Endodermal cell (in vitro differentiated cells): ENCODE measurements around the gene ZNF254. TPM values are rescaled to one million over a fixed set of nuclear protein-coding genes. Genes with fewer than 3 reads are reported as not detected.

Source experiments
- DNase-seq: peaks from one replicate; pipeline ENCODE4 v3.0.0-alpha.2; 2017
- H3K27ac ChIP-seq: 2 replicates; pipeline ENCODE4 v1.5.1; 2013; ENCODE audit warnings: mild to moderate bottlenecking, low read depth, low read length, moderate library complexity
- H3K27me3 ChIP-seq: 2 replicates; pipeline ENCODE4 v1.6.1; 2013; ENCODE audit warnings: mild to moderate bottlenecking, low read length, moderate library complexity; ENCODE audit not compliant: insufficient read depth, control insufficient read depth, poor library complexity, severe bottlenecking
- H3K36me3 ChIP-seq: 2 replicates; pipeline ENCODE4 v1.7.0; 2013; ENCODE audit warnings: mild to moderate bottlenecking, low read length, moderate library complexity; ENCODE audit not compliant: control insufficient read depth, insufficient read depth
- H3K4me1 ChIP-seq: one replicate; pipeline ENCODE4 v1.7.0; 2013; ENCODE audit warnings: low read length; ENCODE audit not compliant: control insufficient read depth, insufficient read depth
- H3K4me3 ChIP-seq: 2 replicates; pipeline ENCODE4 v1.5.1; 2013; ENCODE audit warnings: mild to moderate bottlenecking, low read length, moderate library complexity
- H3K9ac ChIP-seq: 2 replicates; pipeline ENCODE4 v1.6.1; 2013; ENCODE audit warnings: mild to moderate bottlenecking, low read length, moderate library complexity; ENCODE audit not compliant: poor library complexity, severe bottlenecking; ENCODE audit errors: extremely low read depth
- H3K9me3 ChIP-seq: 2 replicates; pipeline ENCODE4 v1.6.1; 2013; ENCODE audit warnings: mild to moderate bottlenecking, low read length, moderate library complexity; ENCODE audit not compliant: control insufficient read depth
- H3K27ac Mint-ChIP-seq: 2 replicates; pipeline ENCODE4 v1.8.0; 2020; ENCODE audit warnings: mixed read lengths
- H3K27me3 Mint-ChIP-seq: 2 replicates; pipeline ENCODE4 v1.8.0; 2021; ENCODE audit warnings: mild to moderate bottlenecking, mixed read lengths; ENCODE audit not compliant: insufficient read depth
- H3K36me3 Mint-ChIP-seq: 2 replicates; pipeline ENCODE4 v1.8.0; 2020; ENCODE audit warnings: low read depth, mixed read lengths
- H3K4me1 Mint-ChIP-seq: 2 replicates; pipeline ENCODE4 v1.8.0; 2020; ENCODE audit warnings: mixed read lengths
- H3K4me3 Mint-ChIP-seq: 2 replicates; pipeline ENCODE4 v1.8.0; 2020; ENCODE audit warnings: mild to moderate bottlenecking, moderate library complexity, mixed read lengths
- H3K9me3 Mint-ChIP-seq: 2 replicates; pipeline ENCODE4 v1.8.0; 2020; ENCODE audit warnings: mild to moderate bottlenecking, mixed read lengths
- CTCF ChIP-seq: fragments of 200-600 bp; sonication (generic); conservative IDR thresholded peaks from 2 replicates; pipeline ENCODE4 v1.5.0; 2021; ENCODE audit warnings: antibody characterized with exemption, mild to moderate bottlenecking
- WGBS, 2 experiments: methylation state at CpG; one replicate each; pipeline versions ENCODE4 v1.1.5 to v1.1.7; 2013; ENCODE audit warnings: missing lambda C conversion rate in 2 of 2, mixed read lengths in 1 of 2; ENCODE audit not compliant: insufficient coverage in 1 of 2, insufficient read length in 1 of 2; 5-methylcytosine and 5-hydroxymethylcytosine counted together
- total RNA-seq, 2 donors: library from RNA; stranded (reverse); fragmentation: NEBNext Ultra II Directional in 1 of 2; extraction: Animal tissue kit (Norgen Biotek cat#: 25700) in 1 of 2; gene quantifications; 2 replicates in 1 of 2; 3 replicates in 1 of 2; pipeline ENCODE4 v1.2.1, GENCODE V29; 2021

ZNF254 gene
- total RNA-seq, 2 donors from 2014 or later = 30.7 to 33.8 TPM

GRCh38 chr19:24054044-24054935 lies 32.7 kb upstream of the ZNF254 start:
- no peak for TF ChIP-seq CTCF
- Mint-ChIP-seq H3K4me1 (no peaks in the 10 kb centered on the region), H3K4me3 (no peak overlapping the region), H3K36me3 (peaks cover 86% of the 10 kb centered on the region), H3K27me3 (no peaks in the 10 kb centered on the region), H3K9me3 (no peaks in the 10 kb centered on the region), H3K27ac (no peak overlapping the region)
- 83 to 87% methylated on average over 2 to 5 of the region's 5 CpGs for WGBS, 2 experiments
- H3K36me3 ChIP-seq = peaks cover 88% of the 10 kb centered on the region
- H3K27ac ChIP-seq = no peak overlapping the region
- H3K27me3 ChIP-seq = no peaks in the 10 kb centered on the region
- H3K9me3 ChIP-seq = no peaks in the 10 kb centered on the region
- no peak for DNase-seq
- H3K4me1 ChIP-seq = no peaks in the 10 kb centered on the region
- no peak overlapping the region for H3K4me3 ChIP-seq
- H3K9ac ChIP-seq = no peak overlapping the region

- H3K4me3 Mint-ChIP-seq = no peak overlapping the region
- H3K4me1 ChIP-seq = no peaks in the 10 kb centered on the region
- DNase-seq = no peak
- peaks cover 86% of the 10 kb centered on the region for H3K36me3 Mint-ChIP-seq
- no peak overlapping the region for H3K4me3 ChIP-seq
- H3K27ac ChIP-seq = no peak overlapping the region
- H3K27me3 Mint-ChIP-seq = no peaks in the 10 kb centered on the region
- no peak overlapping the region for H3K9ac ChIP-seq
- no peak overlapping the region for H3K27ac Mint-ChIP-seq
- no peak for TF ChIP-seq CTCF
- H3K4me1 Mint-ChIP-seq = no peaks in the 10 kb centered on the region
- H3K36me3 ChIP-seq = peaks cover 90% of the 10 kb centered on the region
- H3K9me3 Mint-ChIP-seq = no peaks in the 10 kb centered on the region
- H3K27me3 ChIP-seq = no peaks in the 10 kb centered on the region
- no peaks in the 10 kb centered on the region for H3K9me3 ChIP-seq
- 93 to 96% methylated on average over 2 to 3 of the region's 3 CpGs for WGBS, 2 experiments
Measured at GRCh38 chr19:24055548-24055947, 31.4 kb upstream of the ZNF254 start.

GRCh38 chr19:24057144-24057543 lies 29.8 kb upstream of the ZNF254 start:
- Mint-ChIP-seq H3K36me3 (peaks cover 87% of the 10 kb centered on the region), H3K4me3 (no peak overlapping the region), H3K9me3 (no peaks in the 10 kb centered on the region)

More at GRCh38 chr19:24057144-24057543, 29.8 kb upstream of the ZNF254 start:
- 93% methylated on average over 5 of the region's 5 CpGs for WGBS, 2 experiments
- H3K27ac Mint-ChIP-seq = no peak overlapping the region
- Histone ChIP-seq H3K36me3 (peaks cover 91% of the 10 kb centered on the region), H3K4me3 (no peak overlapping the region), H3K27ac (no peak overlapping the region), H3K9ac (no peak overlapping the region), H3K9me3 (no peaks in the 10 kb centered on the region), H3K27me3 (no peaks in the 10 kb centered on the region), H3K4me1 (no peaks in the 10 kb centered on the region)
- DNase-seq = no peak
- TF ChIP-seq CTCF = no peak
- no peaks in the 10 kb centered on the region for H3K4me1 Mint-ChIP-seq
- H3K27me3 Mint-ChIP-seq = no peaks in the 10 kb centered on the region
